ENCODE results near the gene DNMBP.

GRCh38 chr10:99921948-99922347 is 87.8 kb downstream of the DNMBP start:
- TF ChIP-seq SUZ12 (IDR thresholded peaks at IDR 0.05) (no peak), PKNOX1 (IDR thresholded peaks at IDR 0.05) (no peak), BHLHE40 (IDR thresholded peaks at IDR 0.05; ENCODE audit: borderline replicate concordance) (no peak), ARNT (IDR thresholded peaks at IDR 0.05) (no peak), SP1 (IDR thresholded peaks at IDR 0.05) (no peak), FOXA1 (IDR thresholded peaks at IDR 0.05) (no peak), NFRKB (IDR thresholded peaks at IDR 0.05) (no peak)

Data from HEK293T (cell line).